K562 (cell line): ENCODE measurements around the gene FBXO22. TPM values are rescaled to one million over a fixed set of nuclear protein-coding genes. Genes with fewer than 3 reads are reported as not detected.

Experiments used
- ARID1B ChIP-seq: fragments of 450-650 bp; IDR thresholded peaks from 2 replicates; pipeline ENCODE4 v1.6.1; 2016; ENCODE audit warnings: antibody characterized with exemption, mild to moderate bottlenecking, inconsistent platforms
- BACH1 ChIP-seq: fragments of 200-800 bp; sonication (Bioruptor generic); IDR thresholded peaks from 2 replicates; pipeline ENCODE4 v1.6.1; 2016; ENCODE audit warnings: missing genetic modification characterization, missing compliant biosample characterization
- BHLHE40 ChIP-seq: IDR thresholded peaks from 2 replicates; pipeline ENCODE4 v1.6.1; 2011; ENCODE audit warnings: low read length, improper control_type of control experiment
- COPS2 ChIP-seq: fragments of 450-650 bp; conservative IDR thresholded peaks from 2 replicates; pipeline ENCODE4 v1.6.1; 2016; ENCODE audit warnings: mild to moderate bottlenecking, moderate library complexity
- DACH1 ChIP-seq: fragments of 450-650 bp; IDR thresholded peaks from 2 replicates; pipeline ENCODE4 v1.6.1; 2018; ENCODE audit not compliant: partially characterized antibody
- DLX4 ChIP-seq: fragments of 250-450 bp; sonication (Bioruptor Pico); IDR thresholded peaks from 2 replicates; pipeline ENCODE4 v1.6.1; 2021; ENCODE audit warnings: mild to moderate bottlenecking
- FOXJ2 ChIP-seq: fragments of 200-800 bp; sonication (Bioruptor generic); IDR thresholded peaks from 2 replicates; pipeline ENCODE4 v1.6.1; 2016; ENCODE audit warnings: missing genetic modification characterization, missing compliant biosample characterization
- GABPB2 ChIP-seq: fragments of 250-450 bp; sonication (Bioruptor Pico); conservative IDR thresholded peaks from 2 replicates; pipeline ENCODE4 v1.5.1; 2021; ENCODE audit warnings: mild to moderate bottlenecking
- GATAD2B ChIP-seq: fragments of 450-650 bp; IDR thresholded peaks from 2 replicates; pipeline ENCODE4 v1.6.1; 2017; ENCODE audit warnings: mild to moderate bottlenecking, borderline replicate concordance
- HNRNPUL1 ChIP-seq: fragments of 200-400 bp; formaldehyde crosslinking; IDR thresholded peaks from 2 replicates; pipeline ENCODE4 v1.6.1; 2017; ENCODE audit warnings: low read length
- JUN ChIP-seq, 2 experiments: sonication (generic) in 1 of 2; formaldehyde crosslinking in 1 of 2; IDR thresholded peaks; 2 replicates each; pipeline versions ENCODE4 v1.6.1 to v1.8.0; 2012 to 2022; ENCODE audit warnings: borderline replicate concordance in 2 of 2, mild to moderate bottlenecking in 2 of 2, improper control_type of control experiment in 1 of 2, low read depth in 1 of 2, low read length in 1 of 2, missing genetic modification reagents in 1 of 2
- MED1 ChIP-seq: sonication (generic); formaldehyde crosslinking; IDR thresholded peaks from 2 replicates; pipeline ENCODE4 v1.8.1; 2023; ENCODE audit warnings: missing genetic modification reagents, borderline replicate concordance
- NR2C2 ChIP-seq, 2 experiments: fragments of 200-800 bp in 1 of 2; sonication (Bioruptor generic) in 1 of 2; sonication (generic) in 1 of 2; formaldehyde crosslinking in 1 of 2; IDR thresholded peaks; 2 replicates each; pipeline versions ENCODE4 v1.6.1 to v1.8.0; 2016 to 2022; ENCODE audit warnings: mild to moderate bottlenecking in 1 of 2, missing compliant biosample characterization in 1 of 2, missing genetic modification characterization in 1 of 2, missing genetic modification reagents in 1 of 2
- RUNX1 ChIP-seq: sonication (generic); IDR thresholded peaks from 2 replicates; pipeline ENCODE4 v1.6.1; 2016; ENCODE audit warnings: antibody characterized with exemption, low read depth
- SMAD2 ChIP-seq: fragments of 150-350 bp; IDR thresholded peaks from 2 replicates; pipeline ENCODE4 v1.6.1; 2014; ENCODE audit warnings: low read depth, mild to moderate bottlenecking, low read length
- SMAD4 ChIP-seq: fragments of 250-450 bp; sonication (Bioruptor Pico); conservative IDR thresholded peaks from 2 replicates; pipeline ENCODE4 v1.8.0; 2021; ENCODE audit warnings: inconsistent platforms, mild to moderate bottlenecking, moderate library complexity
- SMC3 ChIP-seq: conservative IDR thresholded peaks from 2 replicates; pipeline ENCODE4 v1.6.1; 2011; ENCODE audit warnings: low read depth, low read length, improper control_type of control experiment; ENCODE audit not compliant: insufficient read depth
- SNIP1 ChIP-seq: fragments of 450-650 bp; IDR thresholded peaks from 2 replicates; pipeline ENCODE4 v1.7.1; 2017; ENCODE audit warnings: low read depth, mild to moderate bottlenecking
- SRSF3 ChIP-seq: fragments of 200-400 bp; formaldehyde crosslinking; IDR thresholded peaks from 2 replicates; pipeline ENCODE4 v1.6.1; 2016; ENCODE audit warnings: mild to moderate bottlenecking, low read length, moderate library complexity; ENCODE audit not compliant: insufficient read depth
- SUPT5H ChIP-seq: fragments of 450-650 bp; IDR thresholded peaks from 2 replicates; pipeline ENCODE4 v1.6.1; 2016
- TARDBP ChIP-seq: fragments of 450-650 bp; IDR thresholded peaks from 2 replicates; pipeline ENCODE4 v1.6.1; 2016
- TFAM ChIP-seq: fragments of 250-450 bp; sonication (Bioruptor Pico); conservative IDR thresholded peaks from 2 replicates; pipeline ENCODE4 v1.5.0; 2021; ENCODE audit warnings: mild to moderate bottlenecking, moderate library complexity
- ZC3H11A ChIP-seq: IDR thresholded peaks from 2 replicates; pipeline ENCODE4 v1.6.1; 2012; ENCODE audit warnings: low read depth, low read length, improper control_type of control experiment
- ZFP36 ChIP-seq: fragments of 150-350 bp; IDR thresholded peaks from 2 replicates; pipeline ENCODE4 v1.6.1; 2018; ENCODE audit warnings: low read length, low read depth; ENCODE audit not compliant: partially characterized antibody
- ZNF282 ChIP-seq: sonication (generic); formaldehyde crosslinking; IDR thresholded peaks from 2 replicates; pipeline ENCODE4 v1.8.1; 2023; ENCODE audit warnings: missing genetic modification reagents
- ZNF316 ChIP-seq: fragments of 450-650 bp; IDR thresholded peaks from 2 replicates; pipeline ENCODE4 v1.6.1; 2016
- ZNF395 ChIP-seq: fragments of 200-800 bp; sonication (Bioruptor generic); IDR thresholded peaks from 2 replicates; pipeline ENCODE4 v1.6.1; 2017; ENCODE audit warnings: missing genetic modification characterization, missing compliant biosample characterization
- ZNF507 ChIP-seq: conservative IDR thresholded peaks from 2 replicates; pipeline ENCODE4 v1.6.1; 2017; ENCODE audit warnings: missing genetic modification characterization, missing compliant biosample characterization
- ZNF561 ChIP-seq: fragments of 450-650 bp; formaldehyde crosslinking; conservative IDR thresholded peaks from 2 replicates; pipeline ENCODE4 v1.4.0; 2020; ENCODE audit warnings: mild to moderate bottlenecking, moderate library complexity
- ZNF668 ChIP-seq: fragments of 250-450 bp; sonication (Bioruptor Pico); IDR thresholded peaks from 2 replicates; pipeline ENCODE4 v1.8.0; 2022; ENCODE audit warnings: mild to moderate bottlenecking, inconsistent platforms
- polyA plus RNA-seq, 8 experiments: library from polyadenylated mRNA; depleted of rRNA in 4 of 8; stranded (reverse) in 5 of 8; unstranded in 3 of 8; fragments of >200 nt; fragmentation: Nextera tagmentation in 2 of 8; fragmentation: Illumina TruSeq in 1 of 8; extraction: Ambion mirVana in 2 of 8; extraction: Trizol in 1 of 8; gene quantifications; 2 replicates each; pipeline versions ENCODE4 v1.2.1 to v1.2.3, GENCODE V29; 2011 to 2014; ENCODE audit warnings: inconsistent platforms in 1 of 8, missing spikeins in 1 of 8
- total RNA-seq, 7 experiments: library from RNA; depleted of rRNA in 6 of 7; stranded (reverse); fragments of >200 nt in 6 of 7; fragmentation: Illumina TruSeq in 2 of 7; extraction: Trizol in 2 of 7; gene quantifications; 2 replicates each; pipeline versions ENCODE4 v1.2.1 to v1.2.3, GENCODE V29; 2011 to 2021; ENCODE audit warnings: low replicate concordance in 1 of 7

Gene FBXO22
- total and polyA plus RNA-seq, 9 of the 15 experiments (the other 6 are each of a cell fraction or from before 2014, with no cell fraction given) = 24.4 to 99.4 (median 66.5) TPM

- no peak; the same call in 1 of the 2 replicates for TF ChIP-seq JUN (IDR thresholded peaks at IDR 0.05; ENCODE audit: borderline replicate concordance, low read depth, low read length)
- no peak for TF ChIP-seq JUN (CRISPR knock-in tag; IDR thresholded peaks at IDR 0.05; ENCODE audit: borderline replicate concordance)
- no peak for TF ChIP-seq SMC3
- no peak for TF ChIP-seq ZNF316
- TF ChIP-seq ZNF282 (CRISPR knock-in tag) = no peak
- TF ChIP-seq TFAM = no peak
- peak; percentile 67; the same call in 1 of the 2 replicates for TF ChIP-seq ZC3H11A
- TF ChIP-seq HNRNPUL1 = no peak
- TF ChIP-seq RUNX1 = no peak; the same call in 1 of the 2 replicates
- no peak for TF ChIP-seq DLX4
- TF ChIP-seq BACH1 (tag) = no peak
- no peak for TF ChIP-seq ZNF507
- TF ChIP-seq SNIP1 = no peak
- TF ChIP-seq NR2C2 (CRISPR knock-in tag; IDR thresholded peaks at IDR 0.05) = 0 out of 2 replicates have a peak, but pooled peaks have one; percentile 58
- peak; percentile 70 for TF ChIP-seq NR2C2 (tag; IDR thresholded peaks at IDR 0.05)
- peak; percentile 28 for TF ChIP-seq ZFP36
- TF ChIP-seq TARDBP = peak; percentile 66
- no peak for TF ChIP-seq DACH1
- no peak for TF ChIP-seq GABPB2 (CRISPR knock-in tag)
- no peak for TF ChIP-seq SRSF3
- TF ChIP-seq ZNF395 = no peak
- TF ChIP-seq BHLHE40 = no peak
- TF ChIP-seq SMAD4 (CRISPR knock-in tag) = peak; percentile 87
- TF ChIP-seq SMAD2 = no peak
- TF ChIP-seq COPS2 = no peak
- TF ChIP-seq GATAD2B = no peak
- no peak for TF ChIP-seq MED1 (CRISPR knock-in tag)
- TF ChIP-seq FOXJ2 (tag) = no peak
- no peak; the same call in 1 of the 2 replicates for TF ChIP-seq ARID1B
- TF ChIP-seq ZNF668 (CRISPR knock-in tag) = no peak
- no peak for TF ChIP-seq ZNF561 (CRISPR knock-in tag)
- TF ChIP-seq SUPT5H = peak; percentile 96
Observed at GRCh38 chr15:75903331-75904239, at the start of gene FBXO22 (continued).
